DND-41 (cell line): ENCODE data around the gene TFAP2B.

Experiments used
- CTCF ChIP-seq: IDR thresholded peaks from 2 replicates; pipeline ENCODE4 v1.5.1; 2012; ENCODE audit warnings: borderline replicate concordance, low read length, moderate library complexity, mild to moderate bottlenecking; ENCODE audit not compliant: poor library complexity, severe bottlenecking; ENCODE audit errors: extremely low read depth
- EZH2 ChIP-seq: IDR thresholded peaks from 3 replicates; pipeline ENCODE4 v1.6.1; 2012; ENCODE audit warnings: borderline replicate concordance, low read depth, mild to moderate bottlenecking, moderate library complexity, low read length, inconsistent platforms; ENCODE audit not compliant: severe bottlenecking

DNA sequence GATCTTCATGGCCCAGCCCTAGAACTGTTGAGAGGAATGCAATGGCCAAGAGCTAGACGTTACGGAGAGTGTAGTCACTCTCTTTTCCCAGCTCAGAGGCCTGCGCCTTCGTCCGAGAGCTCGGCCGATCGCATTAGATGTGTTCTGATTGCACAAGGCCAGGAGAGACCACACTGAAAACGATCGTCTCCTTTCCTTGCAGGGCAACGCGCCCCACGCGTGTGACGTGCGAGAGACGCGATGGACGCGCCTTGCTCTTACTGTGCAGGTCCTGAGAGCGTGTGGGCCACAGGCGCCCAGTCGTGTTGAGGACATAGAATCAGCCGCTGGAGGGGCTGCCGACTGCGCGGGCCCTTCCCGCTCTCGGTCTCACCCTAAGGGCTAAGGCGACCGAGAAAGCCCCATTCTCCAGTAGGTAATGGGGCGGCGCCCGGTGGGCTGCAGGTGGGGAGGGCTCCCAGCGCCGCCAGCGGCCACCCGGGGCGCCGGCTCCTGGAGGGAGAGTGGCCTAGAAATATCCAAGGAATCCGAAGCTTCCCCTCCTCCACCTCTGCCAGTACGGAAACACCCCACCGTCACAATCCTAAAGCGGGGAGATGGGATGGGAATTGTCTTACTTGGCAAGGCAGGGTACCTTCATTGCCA lies 26.9 kb downstream of the TFAP2B start:
- TF ChIP-seq CTCF (no peak), EZH2 (no peak)
